HCT116 (cell line): ENCODE measurements around the gene CADPS2.

ENCODE experiments used
- ATF3 ChIP-seq: IDR thresholded peaks from 2 replicates; pipeline ENCODE4 v1.6.1; 2012
- CTCF ChIP-seq, 3 experiments: fragments of 200-600 bp in 1 of 3; sonication (generic) in 1 of 3; IDR thresholded peaks in 2 of 3; conservative IDR thresholded peaks in 1 of 3; 2 replicates each; pipeline ENCODE4 v1.5.1; 2012 to 2017; ENCODE audit warnings: low read depth in 2 of 3, low read length in 2 of 3, antibody characterized with exemption in 1 of 3, borderline replicate concordance in 1 of 3, control low read depth in 1 of 3, mild to moderate bottlenecking in 1 of 3, mixed read lengths in 1 of 3, mixed run types in 1 of 3, moderate library complexity in 1 of 3; ENCODE audit not compliant: insufficient read depth in 1 of 3
- EZH2 ChIP-seq: fragments of 200-600 bp; sonication (generic); IDR thresholded peaks from 2 replicates; pipeline ENCODE4 v1.6.1; 2017; ENCODE audit warnings: antibody characterized with exemption, mixed run types
- JUND ChIP-seq: IDR thresholded peaks from 2 replicates; pipeline ENCODE4 v1.6.1; 2012
- SP1 ChIP-seq: IDR thresholded peaks from 2 replicates; pipeline ENCODE4 v1.6.1; 2012; ENCODE audit warnings: low read depth
- TF ChIP-seq, protein P1 (sequence below): IDR thresholded peaks from 2 replicates; pipeline ENCODE4 v1.6.1; 2012; ENCODE audit warnings: low read depth

- TF ChIP-seq JUND = no peak
- no peak for TF ChIP-seq EZH2
- TF ChIP-seq ATF3 = no peak
- TF ChIP-seq SP1 = no peak
- TF ChIP-seq CTCF (IDR thresholded peaks at IDR 0.05 in 2 of 3, conservative IDR thresholded peaks at IDR 0.05 in 1 of 3; ENCODE audit: borderline replicate concordance in 1 of 3, insufficient read depth in 1 of 3, low read depth in 2 of 3, low read length in 2 of 3) = no peak
- TF ChIP-seq, protein P1, sequence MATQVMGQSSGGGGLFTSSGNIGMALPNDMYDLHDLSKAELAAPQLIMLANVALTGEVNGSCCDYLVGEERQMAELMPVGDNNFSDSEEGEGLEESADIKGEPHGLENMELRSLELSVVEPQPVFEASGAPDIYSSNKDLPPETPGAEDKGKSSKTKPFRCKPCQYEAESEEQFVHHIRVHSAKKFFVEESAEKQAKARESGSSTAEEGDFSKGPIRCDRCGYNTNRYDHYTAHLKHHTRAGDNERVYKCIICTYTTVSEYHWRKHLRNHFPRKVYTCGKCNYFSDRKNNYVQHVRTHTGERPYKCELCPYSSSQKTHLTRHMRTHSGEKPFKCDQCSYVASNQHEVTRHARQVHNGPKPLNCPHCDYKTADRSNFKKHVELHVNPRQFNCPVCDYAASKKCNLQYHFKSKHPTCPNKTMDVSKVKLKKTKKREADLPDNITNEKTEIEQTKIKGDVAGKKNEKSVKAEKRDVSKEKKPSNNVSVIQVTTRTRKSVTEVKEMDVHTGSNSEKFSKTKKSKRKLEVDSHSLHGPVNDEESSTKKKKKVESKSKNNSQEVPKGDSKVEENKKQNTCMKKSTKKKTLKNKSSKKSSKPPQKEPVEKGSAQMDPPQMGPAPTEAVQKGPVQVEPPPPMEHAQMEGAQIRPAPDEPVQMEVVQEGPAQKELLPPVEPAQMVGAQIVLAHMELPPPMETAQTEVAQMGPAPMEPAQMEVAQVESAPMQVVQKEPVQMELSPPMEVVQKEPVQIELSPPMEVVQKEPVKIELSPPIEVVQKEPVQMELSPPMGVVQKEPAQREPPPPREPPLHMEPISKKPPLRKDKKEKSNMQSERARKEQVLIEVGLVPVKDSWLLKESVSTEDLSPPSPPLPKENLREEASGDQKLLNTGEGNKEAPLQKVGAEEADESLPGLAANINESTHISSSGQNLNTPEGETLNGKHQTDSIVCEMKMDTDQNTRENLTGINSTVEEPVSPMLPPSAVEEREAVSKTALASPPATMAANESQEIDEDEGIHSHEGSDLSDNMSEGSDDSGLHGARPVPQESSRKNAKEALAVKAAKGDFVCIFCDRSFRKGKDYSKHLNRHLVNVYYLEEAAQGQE = no peak
Observed at GRCh38 chr7:122746948-122747347, 139.3 kb downstream of the CADPS2 start.
